ENCODE results near the gene TMEM169.

The TMEM169 gene

GRCh38 chr2:216044883-216045486 is 36.7 kb upstream of the TMEM169 start:
- no peak overlapping the region for H3K27ac ChIP-seq
- TF ChIP-seq CTCF (IDR thresholded peaks at IDR 0.05) (no peak), ZFX (IDR thresholded peaks at IDR 0.05; ENCODE audit: borderline replicate concordance) (no peak)

DNA sequence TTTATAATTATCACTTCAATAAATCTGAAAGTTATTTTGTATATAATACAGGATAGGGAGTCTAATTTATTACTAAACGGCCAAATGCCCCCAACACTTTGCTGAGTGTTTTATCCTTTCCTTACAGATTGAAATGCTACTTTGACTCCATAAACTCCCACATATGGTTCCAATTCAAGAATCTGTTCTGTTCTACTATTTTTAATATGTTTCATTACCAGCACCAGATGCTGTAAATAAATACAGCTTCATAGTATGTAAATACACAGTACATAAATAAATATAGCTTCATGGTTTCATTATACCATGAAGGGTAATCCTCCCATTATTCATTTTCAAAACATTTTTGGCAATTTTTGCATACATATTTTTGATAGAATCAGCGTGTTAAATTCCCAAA is 34.3 kb upstream of the TMEM169 start:
- no peak overlapping the region for H3K27ac ChIP-seq

DNA sequence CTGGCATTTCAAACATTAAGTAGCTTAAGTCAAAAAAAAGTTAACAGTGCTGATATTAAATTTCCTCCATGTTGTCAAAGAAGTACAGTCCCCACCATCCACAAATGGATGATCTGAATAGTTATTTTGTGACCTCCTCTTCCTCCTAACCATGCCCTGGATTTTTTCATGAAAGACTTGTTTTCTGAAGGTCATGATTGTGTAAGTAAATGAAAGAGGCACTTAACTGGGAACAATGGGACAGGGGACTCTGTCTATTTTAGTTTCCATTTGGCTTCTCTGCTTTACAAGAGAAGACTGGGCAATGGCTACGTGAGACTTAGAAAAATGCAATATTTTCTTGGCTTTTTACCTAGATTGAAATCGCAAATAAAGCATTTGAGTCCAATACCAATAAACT is 32.3 kb upstream of the TMEM169 start:
- no peak overlapping the region for H3K27ac ChIP-seq
- no peak for TF ChIP-seq ZFX (IDR thresholded peaks at IDR 0.05; ENCODE audit: borderline replicate concordance)
- TF ChIP-seq CTCF (IDR thresholded peaks at IDR 0.05), result no peak

More for the DNA sequence above, 34.3 kb upstream of the TMEM169 start:
- TF ChIP-seq ZFX (IDR thresholded peaks at IDR 0.05; ENCODE audit: borderline replicate concordance), result no peak
- no peak for TF ChIP-seq CTCF (IDR thresholded peaks at IDR 0.05)

GRCh38 chr2:216051350-216051749 is 30.4 kb upstream of the TMEM169 start:
- TF ChIP-seq CTCF (IDR thresholded peaks at IDR 0.05) (no peak), ZFX (IDR thresholded peaks at IDR 0.05; ENCODE audit: borderline replicate concordance) (no peak)
- no peak overlapping the region for H3K27ac ChIP-seq

- TF ChIP-seq CTCF (IDR thresholded peaks at IDR 0.05) (no peak), ZFX (IDR thresholded peaks at IDR 0.05; ENCODE audit: borderline replicate concordance) (no peak)
These were observed 29.3 kb upstream of the TMEM169 start for GRCh38 chr2:216052420-216052819.

GRCh38 chr2:216055680-216056079 is 26.0 kb upstream of the TMEM169 start:
- H3K27ac ChIP-seq, result no peak overlapping the region

More at GRCh38 chr2:216052420-216052819, 29.3 kb upstream of the TMEM169 start:
- H3K27ac ChIP-seq, result no peak overlapping the region

More at GRCh38 chr2:216055680-216056079, 26.0 kb upstream of the TMEM169 start:
- no peak for TF ChIP-seq CTCF (IDR thresholded peaks at IDR 0.05)
- TF ChIP-seq ZFX (IDR thresholded peaks at IDR 0.05; ENCODE audit: borderline replicate concordance), result no peak
